Fibroblast of lung (primary cell): ENCODE measurements around the gene PMM1.

Experiments
- CTCF ChIP-seq, 2 donors: IDR thresholded peaks in 1 of 2; conservative IDR thresholded peaks in 1 of 2; 1 replicate in 1 of 2; 2 replicates in 1 of 2; pipeline ENCODE4 v1.5.1; 2011 to 2012; ENCODE audit warnings: low read length in 2 of 2, control low read depth in 1 of 2, inconsistent platforms in 1 of 2, low read depth in 1 of 2, mild to moderate bottlenecking in 1 of 2
- EZH2 ChIP-seq: IDR thresholded peaks from 2 replicates; pipeline ENCODE4 v1.5.1; 2012; ENCODE audit warnings: low read length, control low read depth, mild to moderate bottlenecking; ENCODE audit errors: missing control alignments

GRCh38 chr22:41636467-41636866, 46.8 kb upstream of the PMM1 start:
- TF ChIP-seq CTCF (conservative IDR thresholded peaks at IDR 0.05 in 1 of 2, IDR thresholded peaks at IDR 0.05 in 1 of 2; ENCODE audit: low read depth in 1 of 2, low read length in 2 of 2) (no peak), EZH2 (no peak)
